Measurements from ENCODE around the gene QRFP. TPM values are rescaled to one million over a fixed set of nuclear protein-coding genes. Genes with fewer than 3 reads are reported as not detected.

Gene QRFP
- polyA plus RNA-seq, 1 donor (not counting 4 experiments of a cell fraction or from before 2014, with no cell fraction given), result not detected

DNA sequence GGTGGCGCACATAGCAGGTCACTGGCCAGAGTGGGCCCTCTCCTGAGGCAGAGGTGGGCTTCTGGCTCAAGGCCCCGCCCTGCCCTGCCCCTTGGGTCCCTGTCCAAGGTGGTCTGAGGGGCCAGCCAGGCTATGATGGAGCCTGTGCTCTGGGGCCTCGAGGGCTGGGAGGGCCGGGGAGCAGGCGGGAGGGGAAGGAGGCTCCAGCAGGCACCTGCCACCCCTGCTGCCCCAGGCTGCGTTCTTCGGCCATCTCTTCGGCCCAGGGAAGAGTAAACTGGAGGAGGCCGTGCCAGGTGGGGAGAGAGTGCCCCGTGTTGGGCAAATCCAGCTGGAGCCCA, 27.8 kb upstream of the QRFP start:
- no peak overlapping the region for H3K4me2 ChIP-seq (ENCODE audit: control insufficient read depth, extremely low read depth, insufficient read depth, low read depth, low read length)
- no peaks in the 10 kb centered on the region for H3K79me2 ChIP-seq (ENCODE audit: control insufficient read depth, insufficient read depth, low read length)
- peaks cover 14% of the 10 kb centered on the region for H3K4me1 ChIP-seq (ENCODE audit: control insufficient read depth, extremely low read depth, insufficient read depth, low read length)
- DNase-seq (ENCODE audit: low read depth, low spot score), result no peak
- no peaks in the 10 kb centered on the region for H3K9me1 ChIP-seq (ENCODE audit: control insufficient read depth, extremely low read depth, insufficient read depth, low read length)
- FAIRE-seq, result no peak
- no peaks in the 10 kb centered on the region for H4K20me1 ChIP-seq (ENCODE audit: control insufficient read depth, extremely low read depth, insufficient read depth, low read length)
- no peak overlapping the region for H3K27ac ChIP-seq (ENCODE audit: control insufficient read depth, insufficient read depth, low read length)
- dilution Hi-C loops (cut with MboI; ENCODE audit: extremely low pct_ligation_motif_present, low sequenced_read_pairs), result no loop called here
- H3K36me3 ChIP-seq (ENCODE audit: control insufficient read depth in 2 of 2, extremely low read depth in 1 of 2, insufficient read depth in 2 of 2, low read length in 2 of 2), result no peaks in the 10 kb centered on the region
- peaks cover 46% of the 10 kb centered on the region for H3K27me3 ChIP-seq (ENCODE audit: control insufficient read depth, extremely low read depth, insufficient read depth, low read length)
- no peak overlapping the region for H3K9ac ChIP-seq (ENCODE audit: control insufficient read depth, extremely low read depth, insufficient read depth, low read length)
- TF ChIP-seq, protein P1, sequence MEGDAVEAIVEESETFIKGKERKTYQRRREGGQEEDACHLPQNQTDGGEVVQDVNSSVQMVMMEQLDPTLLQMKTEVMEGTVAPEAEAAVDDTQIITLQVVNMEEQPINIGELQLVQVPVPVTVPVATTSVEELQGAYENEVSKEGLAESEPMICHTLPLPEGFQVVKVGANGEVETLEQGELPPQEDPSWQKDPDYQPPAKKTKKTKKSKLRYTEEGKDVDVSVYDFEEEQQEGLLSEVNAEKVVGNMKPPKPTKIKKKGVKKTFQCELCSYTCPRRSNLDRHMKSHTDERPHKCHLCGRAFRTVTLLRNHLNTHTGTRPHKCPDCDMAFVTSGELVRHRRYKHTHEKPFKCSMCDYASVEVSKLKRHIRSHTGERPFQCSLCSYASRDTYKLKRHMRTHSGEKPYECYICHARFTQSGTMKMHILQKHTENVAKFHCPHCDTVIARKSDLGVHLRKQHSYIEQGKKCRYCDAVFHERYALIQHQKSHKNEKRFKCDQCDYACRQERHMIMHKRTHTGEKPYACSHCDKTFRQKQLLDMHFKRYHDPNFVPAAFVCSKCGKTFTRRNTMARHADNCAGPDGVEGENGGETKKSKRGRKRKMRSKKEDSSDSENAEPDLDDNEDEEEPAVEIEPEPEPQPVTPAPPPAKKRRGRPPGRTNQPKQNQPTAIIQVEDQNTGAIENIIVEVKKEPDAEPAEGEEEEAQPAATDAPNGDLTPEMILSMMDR (optimal IDR thresholded peaks at IDR 0.05 in 1 of 3, IDR thresholded peaks at IDR 0.05 in 1 of 3, conservative IDR thresholded peaks at IDR 0.05 in 1 of 3; ENCODE audit: extremely low read depth in 1 of 3, insufficient read depth in 2 of 3, low read length in 3 of 3), result no peak
- TF ChIP-seq EZH2 (IDR thresholded peaks at IDR 0.05; ENCODE audit: low read length), result no peak
- H2AFZ ChIP-seq (ENCODE audit: control insufficient read depth, low read length), result no peak overlapping the region
- no peak overlapping the region for H3K4me3 ChIP-seq (ENCODE audit: control insufficient read depth in 2 of 3, extremely low read depth in 1 of 3, insufficient read depth in 2 of 3, low read depth in 1 of 3, low read length in 3 of 3)
- H3K9me3 ChIP-seq (ENCODE audit: control insufficient read depth, low read depth, low read length), result no peaks in the 10 kb centered on the region

DNA sequence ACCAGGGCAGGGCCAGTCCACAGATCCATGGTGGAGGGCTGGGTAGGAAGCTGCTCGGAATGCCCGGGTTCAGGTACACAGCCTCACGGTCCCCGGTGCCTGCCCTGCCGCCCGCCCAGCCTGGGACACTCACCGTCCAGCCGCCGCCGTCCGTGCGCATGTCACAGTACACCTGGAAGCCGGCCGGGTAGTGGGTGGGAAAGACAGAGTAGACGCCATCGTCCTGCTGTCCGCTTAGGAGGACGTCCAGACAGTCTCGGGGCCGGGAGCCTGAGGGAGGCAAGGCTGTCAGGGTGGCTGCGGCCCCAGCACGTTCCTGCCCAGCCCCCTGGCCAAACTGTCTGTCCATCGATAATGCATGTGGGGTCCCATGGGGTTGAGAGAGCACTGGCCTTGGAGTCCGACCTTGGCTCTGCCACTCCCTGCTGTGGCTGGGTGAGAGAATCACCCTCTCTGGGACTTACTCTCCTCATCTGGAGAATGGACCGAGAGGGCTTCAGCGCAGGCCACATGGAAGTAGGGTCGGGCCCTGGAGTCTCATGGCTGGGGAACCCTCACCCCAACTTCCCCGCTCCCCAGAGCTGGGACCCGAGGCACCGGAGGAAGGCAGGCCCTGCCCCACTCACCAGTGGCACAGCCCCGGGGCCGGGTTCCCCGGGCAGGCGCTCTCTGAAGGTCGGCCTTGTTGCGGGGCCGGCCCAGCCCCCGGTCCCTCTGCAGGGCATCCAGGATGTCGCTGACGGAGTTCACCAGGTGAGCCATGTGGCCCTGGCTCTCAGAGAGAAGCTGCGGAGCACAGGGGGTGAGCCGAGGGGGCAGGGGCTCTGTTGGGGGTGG, 27.2 kb upstream of the QRFP start:
- dilution Hi-C loops (cut with MboI; ENCODE audit: extremely low pct_ligation_motif_present, low sequenced_read_pairs), result no loop called here

More for the DNA sequence above, 27.2 kb upstream of the QRFP start:
- Histone ChIP-seq H3K4me1 (ENCODE audit: control insufficient read depth, extremely low read depth, insufficient read depth, low read length) (peaks cover 10% of the 10 kb centered on the region), H3K9me1 (ENCODE audit: control insufficient read depth, extremely low read depth, insufficient read depth, low read length) (no peaks in the 10 kb centered on the region), H3K27me3 (ENCODE audit: control insufficient read depth, extremely low read depth, insufficient read depth, low read length) (peaks cover 52% of the 10 kb centered on the region), H3K4me2 (ENCODE audit: control insufficient read depth, extremely low read depth, insufficient read depth, low read depth, low read length) (no peak overlapping the region), H3K9ac (ENCODE audit: control insufficient read depth, extremely low read depth, insufficient read depth, low read length) (no peak overlapping the region), H3K36me3 (ENCODE audit: control insufficient read depth in 2 of 2, extremely low read depth in 1 of 2, insufficient read depth in 2 of 2, low read length in 2 of 2) (no peaks in the 10 kb centered on the region), H2AFZ (ENCODE audit: control insufficient read depth, low read length) (no peak overlapping the region), H3K4me3 (ENCODE audit: control insufficient read depth in 2 of 3, extremely low read depth in 1 of 3, insufficient read depth in 2 of 3, low read depth in 1 of 3, low read length in 3 of 3) (no peak overlapping the region), H3K79me2 (ENCODE audit: control insufficient read depth, insufficient read depth, low read length) (no peaks in the 10 kb centered on the region), H3K27ac (ENCODE audit: control insufficient read depth, insufficient read depth, low read length) (no peak overlapping the region), H4K20me1 (ENCODE audit: control insufficient read depth, extremely low read depth, insufficient read depth, low read length) (no peaks in the 10 kb centered on the region), H3K9me3 (ENCODE audit: control insufficient read depth, low read depth, low read length) (no peaks in the 10 kb centered on the region)
- DNase-seq (ENCODE audit: low read depth, low spot score), result no peak
- no peak for FAIRE-seq
- TF ChIP-seq, protein P1 (optimal IDR thresholded peaks at IDR 0.05 in 1 of 3, IDR thresholded peaks at IDR 0.05 in 1 of 3, conservative IDR thresholded peaks at IDR 0.05 in 1 of 3; ENCODE audit: extremely low read depth in 1 of 3, insufficient read depth in 2 of 3, low read length in 3 of 3), result no peak
- no peak for TF ChIP-seq EZH2 (IDR thresholded peaks at IDR 0.05; ENCODE audit: low read length)
